ENCODE results near the gene ZCCHC7.
"Not testable (repeated sequence)": the region's sequence is repeated elsewhere in the genome, so short reads cannot be mapped to it uniquely, and the experiment has no call there.

Gene ZCCHC7

DNA sequence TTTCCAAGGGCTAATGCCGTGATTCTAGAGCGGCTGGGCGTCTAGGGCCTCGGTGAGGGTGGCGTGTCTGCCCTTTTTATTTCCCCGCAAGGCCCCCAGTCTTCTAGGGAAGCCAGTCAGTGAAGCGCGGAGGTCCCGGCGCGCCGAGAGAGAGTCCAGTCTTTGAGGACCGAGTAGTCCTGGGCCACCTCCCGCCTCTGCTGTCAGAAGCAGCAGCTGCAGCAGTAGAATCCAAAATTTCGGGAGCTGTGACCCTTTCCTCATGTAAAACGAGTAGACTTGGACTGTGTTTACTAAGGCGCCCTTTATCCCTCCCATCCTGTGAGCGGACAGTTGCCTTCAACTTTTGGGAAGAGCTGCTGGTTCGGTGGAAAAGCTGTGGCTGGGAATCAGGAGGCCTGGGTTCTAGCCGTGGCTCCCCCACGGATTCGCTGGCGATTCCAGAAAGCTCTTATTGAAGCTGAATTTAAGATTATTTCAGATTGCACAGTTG lies 515 bp downstream of the ZCCHC7 start:
- DNase-seq (ENCODE audit: low spot score), result peak; percentile 18

DNA sequence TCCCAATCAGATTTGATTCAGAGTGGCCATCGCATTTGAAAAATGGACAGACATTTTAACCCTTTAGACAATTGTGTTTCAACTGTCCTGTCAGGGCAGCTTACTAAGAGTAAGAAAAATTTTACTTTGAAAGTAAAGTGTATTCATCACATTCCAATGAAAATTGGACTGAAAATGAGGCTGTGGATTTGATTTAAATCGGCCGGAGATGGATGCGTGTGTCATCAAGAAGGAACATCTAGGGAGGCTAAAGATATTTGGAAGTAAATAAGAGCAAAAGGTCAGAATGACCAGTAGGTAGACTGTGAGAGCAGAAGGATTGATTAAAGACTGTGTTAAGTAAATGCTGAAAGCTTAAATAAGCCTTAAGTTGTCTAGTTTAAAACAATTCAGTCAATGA lies 1.5 kb downstream of the ZCCHC7 start:
- no peak for DNase-seq (ENCODE audit: low spot score)

DNA sequence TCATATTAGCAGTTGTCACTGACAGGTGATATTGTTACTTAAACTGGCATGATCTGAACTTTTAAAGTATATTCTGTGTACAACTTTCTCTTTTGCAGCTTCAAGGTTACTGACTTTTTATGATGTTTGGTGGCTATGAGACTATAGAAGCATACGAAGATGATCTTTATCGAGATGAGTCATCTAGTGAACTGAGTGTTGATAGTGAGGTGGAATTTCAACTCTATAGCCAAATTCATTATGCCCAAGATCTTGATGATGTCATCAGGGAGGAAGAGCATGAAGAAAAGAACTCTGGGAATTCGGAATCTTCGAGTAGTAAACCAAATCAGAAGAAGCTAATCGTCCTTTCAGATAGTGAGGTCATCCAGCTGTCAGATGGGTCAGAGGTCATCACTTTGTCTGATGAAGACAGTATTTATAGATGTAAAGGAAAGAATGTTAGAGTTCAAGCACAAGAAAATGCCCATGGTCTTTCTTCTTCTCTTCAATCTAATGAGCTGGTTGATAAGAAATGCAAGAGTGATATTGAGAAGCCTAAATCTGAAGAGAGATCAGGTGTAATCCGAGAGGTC lies 5.9 kb downstream of the ZCCHC7 start:
- DNase-seq (ENCODE audit: low spot score), result no peak

DNA sequence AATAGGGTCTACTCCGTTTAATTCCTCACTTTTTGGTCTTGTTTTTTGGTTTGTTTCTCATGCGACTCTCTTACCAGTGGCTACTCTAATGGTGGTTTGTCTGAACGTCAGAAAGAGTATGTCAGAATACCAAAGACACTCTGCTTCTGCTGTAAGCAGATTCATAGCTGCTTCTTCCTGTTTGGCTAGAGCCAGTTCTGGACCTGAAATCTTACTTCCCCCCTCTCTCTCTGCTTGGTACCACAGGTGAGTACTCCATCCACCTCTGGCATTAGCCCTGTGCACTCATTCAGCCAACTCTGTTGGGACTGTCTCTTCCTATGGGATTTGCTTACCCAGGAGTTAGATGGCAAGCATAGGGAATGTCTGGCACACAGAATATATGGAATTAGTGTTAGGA lies 6.6 kb downstream of the ZCCHC7 start:
- DNase-seq (ENCODE audit: low spot score), result no peak

DNA sequence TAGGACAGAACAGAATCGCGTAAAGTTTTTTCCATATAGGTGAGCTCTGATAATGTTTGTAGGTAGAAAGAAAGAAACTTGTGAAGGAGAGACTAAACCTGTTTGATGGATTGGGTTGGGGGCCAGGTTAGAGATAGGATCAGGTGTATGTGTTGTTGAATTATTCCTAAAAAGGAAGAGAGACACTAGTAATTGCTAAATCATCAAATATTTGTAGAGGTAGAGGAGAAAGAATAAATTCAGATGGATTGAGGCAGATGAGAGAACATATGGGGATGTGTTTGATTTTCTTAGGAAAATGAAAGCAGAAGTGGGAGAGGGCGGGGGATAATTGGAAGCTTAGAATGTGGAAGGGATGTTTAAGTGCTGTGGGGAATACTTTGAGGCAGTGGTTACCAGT lies 7.7 kb downstream of the ZCCHC7 start:
- no peak for DNase-seq (ENCODE audit: low spot score)

DNA sequence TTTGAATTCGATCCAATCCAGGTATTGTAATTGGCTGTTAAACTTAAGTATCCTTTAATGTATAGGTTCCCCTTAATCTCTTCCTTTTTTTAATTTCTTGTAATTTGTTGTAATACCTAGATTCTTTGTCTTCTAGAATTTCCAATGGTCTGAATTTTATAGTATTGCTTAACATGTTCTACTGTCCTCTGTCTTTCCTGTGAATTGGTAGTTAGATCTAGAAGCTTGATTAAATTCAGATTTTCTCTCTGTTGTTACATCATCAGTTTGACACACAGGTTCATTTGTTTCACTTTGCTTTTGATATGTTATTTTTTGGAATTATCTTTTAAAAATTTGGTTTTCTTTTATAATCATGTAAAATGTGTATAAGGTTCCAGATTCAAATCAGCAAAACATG lies 13.8 kb downstream of the ZCCHC7 start:
- no peak for DNase-seq (ENCODE audit: low spot score)

DNA sequence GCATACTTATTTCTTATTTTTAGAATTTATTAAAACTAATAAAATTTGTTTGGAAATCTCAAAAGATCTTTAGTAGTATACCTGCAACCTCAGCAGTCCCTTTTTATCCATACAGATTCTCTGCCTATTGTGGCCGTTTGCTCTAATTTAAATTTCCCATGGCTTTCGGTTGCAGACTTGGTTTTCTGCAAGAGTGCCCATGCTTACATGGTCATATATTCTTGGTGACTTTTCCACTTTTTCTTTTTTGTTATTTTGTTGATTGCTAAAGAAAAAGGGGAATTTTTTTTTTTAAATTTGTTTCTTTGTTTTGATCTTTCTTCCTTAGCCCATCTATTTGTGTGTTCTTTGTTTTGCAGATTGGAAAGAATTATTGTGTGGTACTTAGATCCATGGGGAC lies 20.6 kb downstream of the ZCCHC7 start:
- no peak for DNase-seq (ENCODE audit: low spot score)

DNA sequence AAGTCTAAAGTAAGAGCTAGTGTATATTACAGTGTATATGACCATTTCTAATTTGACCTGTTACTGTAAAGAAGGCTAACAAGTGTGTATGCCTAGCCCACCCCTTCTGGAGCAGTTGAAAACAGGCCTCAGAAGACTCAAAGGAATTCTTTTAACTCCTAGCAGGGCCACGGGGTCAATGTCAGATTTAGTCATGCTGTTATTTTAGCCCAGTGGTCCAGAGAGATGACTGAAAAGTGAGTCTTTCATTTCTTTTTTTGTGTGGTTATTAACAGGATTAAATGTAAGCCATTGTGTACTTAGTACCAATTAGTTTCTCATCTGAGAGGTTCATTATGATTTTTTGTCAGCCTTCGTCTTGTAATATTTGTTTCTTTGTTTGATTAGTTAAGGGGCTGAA lies 24.4 kb downstream of the ZCCHC7 start:
- no peak for DNase-seq (ENCODE audit: low spot score)

DNA sequence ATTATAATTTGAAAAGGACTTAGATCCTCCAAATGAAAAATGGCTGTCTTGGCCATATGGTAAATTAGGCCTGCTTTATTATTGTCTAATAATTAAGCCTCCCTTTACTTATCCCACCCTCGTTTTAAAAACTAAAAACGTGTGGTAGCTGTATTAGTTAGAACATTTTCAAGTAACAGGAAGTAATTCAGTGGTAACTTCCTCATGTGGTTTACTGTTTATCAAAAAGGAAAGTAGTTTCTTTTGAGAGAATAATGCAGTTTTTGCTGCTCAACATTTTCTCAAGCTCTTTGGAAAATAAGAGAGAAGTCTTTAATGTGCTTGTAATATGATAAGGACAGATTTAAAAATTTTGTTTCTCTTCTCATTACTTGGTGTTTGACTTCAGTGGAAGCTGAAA lies 26.0 kb downstream of the ZCCHC7 start:
- no peak for DNase-seq (ENCODE audit: low spot score)

DNA sequence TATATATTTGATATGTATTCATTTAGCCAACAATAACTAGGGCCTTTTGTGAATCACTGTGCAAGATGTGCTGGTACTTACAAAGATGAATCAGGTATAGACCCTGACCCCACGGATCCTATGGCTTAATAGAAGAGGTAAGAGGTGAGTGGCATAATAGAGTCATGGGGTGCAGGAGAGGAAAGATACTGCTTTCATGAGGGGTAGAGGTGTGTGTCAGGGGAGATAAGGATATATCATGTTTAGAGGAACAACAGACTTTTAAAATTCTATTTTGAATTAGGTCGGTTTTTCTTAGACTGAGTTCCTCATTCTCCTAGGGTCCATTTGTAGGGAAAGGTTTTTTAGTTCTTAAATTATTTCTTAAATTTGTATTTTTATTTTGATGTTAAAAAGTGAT lies 27.8 kb downstream of the ZCCHC7 start:
- DNase-seq (ENCODE audit: low spot score), result no peak

DNA sequence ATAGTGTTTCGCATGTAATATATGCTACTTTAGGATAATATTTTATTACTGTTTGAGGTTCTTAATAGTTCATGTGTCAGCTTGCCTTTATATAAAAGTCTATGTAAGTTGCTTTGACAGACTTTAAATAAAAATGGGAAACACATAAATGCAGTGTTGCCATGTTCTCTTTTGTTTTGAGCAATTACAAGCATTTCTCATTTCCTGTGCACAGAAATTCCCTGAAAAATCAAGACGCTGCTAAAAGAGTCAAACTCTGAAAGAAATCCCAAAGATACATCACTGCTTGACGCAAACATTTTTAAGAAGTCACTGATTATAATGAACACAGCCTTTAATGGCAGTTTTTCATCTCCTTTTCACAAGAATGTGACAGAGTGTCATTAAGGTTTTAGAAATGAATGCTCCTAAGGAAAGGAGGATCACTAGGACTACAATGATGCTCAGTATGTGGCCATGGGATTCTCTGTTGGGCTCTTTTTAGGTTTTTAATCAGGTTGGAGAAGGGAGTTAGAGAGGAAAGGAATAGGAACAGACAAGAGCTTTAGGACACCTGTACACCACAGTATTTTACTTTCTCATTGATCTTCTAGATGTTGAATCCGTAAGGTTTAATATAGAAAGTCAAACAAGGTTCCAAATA lies 29.4 kb downstream of the ZCCHC7 start:
- DNase-seq (ENCODE audit: low spot score), result no peak

DNA sequence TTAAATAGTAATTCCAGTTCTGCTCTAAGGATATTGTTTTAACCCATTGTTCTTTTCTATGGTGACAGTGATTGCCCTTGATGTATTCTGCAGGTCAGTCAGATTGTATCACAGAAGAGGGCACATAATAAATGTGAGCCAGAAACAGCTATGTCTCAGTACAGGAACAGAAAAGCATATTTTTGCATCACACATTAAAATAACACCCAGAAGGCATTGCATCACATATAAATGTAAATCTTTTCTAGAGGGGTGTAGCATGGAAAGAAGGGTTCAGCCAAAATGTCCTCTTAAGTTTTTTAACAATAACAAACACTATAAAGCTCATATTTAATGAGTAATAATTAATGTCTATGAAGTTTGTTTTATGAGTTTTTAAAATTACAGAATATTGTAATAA lies 30.0 kb downstream of the ZCCHC7 start:
- DNase-seq (ENCODE audit: low spot score), result no peak

DNA sequence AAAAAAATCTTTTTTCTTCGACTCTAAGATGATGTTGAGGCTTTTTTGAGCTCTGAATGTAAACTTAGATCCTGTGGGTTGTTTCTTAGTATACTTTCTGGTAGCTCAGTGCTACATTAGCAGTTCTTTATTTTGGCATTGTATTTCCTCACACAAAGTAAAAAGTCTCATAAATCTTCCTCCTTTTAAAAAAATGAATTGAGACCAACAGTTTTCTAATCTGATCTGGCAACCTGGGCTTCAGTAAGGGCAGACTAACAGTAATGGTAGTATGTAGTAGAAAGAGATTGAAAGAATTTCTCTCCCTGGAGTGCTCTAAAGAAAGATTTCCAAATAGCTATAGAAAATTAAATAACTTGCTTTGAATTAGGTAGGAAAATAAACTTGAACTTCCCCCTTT lies 31.4 kb downstream of the ZCCHC7 start:
- no peak for DNase-seq (ENCODE audit: low spot score)

DNA sequence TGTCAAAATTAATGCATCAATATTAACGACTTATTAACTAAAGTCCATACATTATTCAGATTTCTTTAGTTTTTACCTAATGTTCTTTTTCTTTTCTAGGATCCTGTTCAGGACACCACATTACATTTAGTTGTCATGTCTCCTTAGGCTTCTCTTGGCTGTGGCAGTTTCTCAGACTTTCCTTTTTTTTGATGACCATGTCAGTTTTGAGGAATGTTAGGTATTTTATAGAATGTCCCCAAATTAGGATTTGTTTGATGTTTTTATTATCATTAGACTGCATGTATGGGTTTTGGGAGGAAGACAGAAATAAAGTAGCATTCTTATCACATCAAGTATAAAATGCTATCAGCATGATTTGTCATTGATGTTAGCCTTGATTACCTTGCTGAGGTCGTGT lies 32.0 kb downstream of the ZCCHC7 start:
- DNase-seq (ENCODE audit: low spot score), result no peak

DNA sequence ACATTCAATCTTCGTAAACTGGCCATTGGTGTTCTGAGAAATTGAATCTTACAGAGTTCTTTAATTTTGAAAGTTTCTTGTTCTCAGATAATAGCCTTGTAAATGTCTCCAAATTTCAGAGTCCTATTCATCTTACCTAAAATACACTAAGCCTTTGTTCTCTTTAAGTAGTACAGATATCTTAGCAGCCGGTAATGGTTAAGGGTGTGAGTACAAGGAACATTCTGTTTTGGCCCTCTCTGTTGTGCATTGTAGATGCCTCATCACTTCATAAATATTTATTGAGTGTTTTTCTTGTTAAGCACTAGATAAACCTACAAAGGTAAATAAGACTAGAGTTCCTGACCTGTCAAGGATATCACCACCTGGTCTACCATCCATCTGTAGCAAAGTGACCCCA lies 35.2 kb downstream of the ZCCHC7 start:
- DNase-seq (ENCODE audit: low spot score), result no peak

DNA sequence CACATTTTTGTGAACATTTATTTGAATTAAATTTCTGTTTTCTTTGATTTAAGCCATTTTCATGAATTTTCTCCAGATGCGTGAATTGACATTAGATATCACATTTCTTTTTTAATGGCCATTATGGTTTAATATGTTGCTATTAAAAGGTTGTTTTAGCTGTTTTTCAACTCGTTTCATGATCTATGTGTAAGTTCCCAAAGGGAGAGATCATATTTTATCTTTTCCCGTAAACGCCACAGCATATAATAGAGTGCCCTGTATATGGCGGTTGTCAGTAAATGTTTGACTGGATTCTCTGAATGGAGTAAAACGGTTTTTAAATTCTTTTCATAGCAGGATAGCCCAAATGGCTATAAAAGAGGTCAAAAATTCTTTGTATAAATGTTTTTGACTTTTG lies 35.8 kb downstream of the ZCCHC7 start:
- no peak for DNase-seq (ENCODE audit: low spot score)

DNA sequence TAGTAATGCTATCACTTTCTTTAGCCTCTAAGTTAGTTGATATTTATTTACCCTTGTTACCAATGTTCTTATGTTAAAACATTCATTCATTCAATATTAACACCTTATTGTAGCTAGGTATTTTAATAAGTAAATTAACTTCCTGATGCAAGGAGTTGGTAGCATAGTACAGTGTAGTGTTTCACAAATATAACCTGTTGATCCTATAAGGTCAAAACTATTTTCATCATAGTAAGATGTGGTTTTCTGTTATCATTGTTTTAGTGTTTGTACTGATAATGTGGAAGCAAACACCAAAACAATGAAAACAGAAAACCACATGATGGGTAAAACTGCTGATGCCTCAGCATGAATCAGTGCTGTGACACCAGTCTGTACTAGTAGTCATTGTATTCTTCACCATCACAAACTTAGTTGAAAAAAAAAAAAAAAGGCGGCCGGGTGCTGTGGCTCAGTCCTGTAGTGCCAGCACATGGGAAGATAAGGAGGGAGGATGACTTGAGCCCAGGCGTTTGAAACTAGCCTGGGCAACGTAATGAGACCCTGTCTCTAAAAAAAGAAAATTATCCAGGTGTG lies 36.5 kb downstream of the ZCCHC7 start:
- no peak for DNase-seq (ENCODE audit: low spot score)

DNA sequence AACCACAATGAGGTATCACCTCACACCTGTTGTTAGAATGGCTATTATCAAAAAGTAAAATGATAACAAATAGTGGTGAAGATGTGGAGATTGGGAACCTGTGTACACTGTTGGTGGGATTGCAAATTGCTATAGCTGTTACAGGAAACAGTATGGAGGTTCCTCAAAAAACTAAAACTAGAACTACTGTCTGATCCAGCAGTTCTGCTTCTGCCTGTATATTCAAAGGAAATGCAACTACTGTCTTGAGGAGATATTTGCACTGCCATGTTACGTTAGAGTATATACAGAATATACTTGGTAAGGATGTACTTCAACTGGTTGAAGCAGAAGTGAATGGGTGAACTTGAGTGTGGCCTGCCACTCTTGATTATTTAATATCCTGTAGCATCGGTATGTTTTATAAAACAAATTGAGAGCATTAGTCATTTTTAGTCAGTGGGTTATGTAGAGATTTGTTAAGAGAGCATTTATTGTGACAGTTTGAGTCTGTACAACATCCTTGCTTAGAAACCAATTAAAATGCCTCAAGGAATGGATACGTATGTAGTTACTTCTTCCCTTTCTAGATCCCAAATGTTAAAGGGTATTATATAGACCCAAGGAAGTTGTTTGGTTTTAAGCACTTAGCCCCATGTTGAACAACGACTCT lies 37.5 kb downstream of the ZCCHC7 start:
- DNase-seq (ENCODE audit: low spot score), result no peak

DNA sequence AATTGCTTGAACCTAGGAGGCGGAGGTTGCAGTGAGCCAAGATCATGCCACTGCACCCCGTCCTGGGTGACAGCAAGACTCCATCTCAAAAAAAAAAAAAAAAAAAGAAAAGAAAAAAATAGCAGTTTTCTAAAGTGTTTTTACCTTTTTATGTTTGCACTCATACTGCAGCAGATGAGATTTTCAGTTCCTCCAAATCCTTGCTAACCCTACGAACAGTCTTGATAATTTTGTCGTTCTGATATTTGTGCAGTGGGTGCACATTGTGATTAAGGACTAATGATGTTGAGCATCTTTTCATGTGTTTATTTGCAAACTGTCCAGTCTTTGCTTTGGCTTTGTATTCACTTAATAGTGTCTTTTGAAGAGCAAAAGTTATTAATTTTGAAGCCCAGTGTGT lies 42.9 kb downstream of the ZCCHC7 start:
- DNase-seq (ENCODE audit: low spot score), result no peak

DNA sequence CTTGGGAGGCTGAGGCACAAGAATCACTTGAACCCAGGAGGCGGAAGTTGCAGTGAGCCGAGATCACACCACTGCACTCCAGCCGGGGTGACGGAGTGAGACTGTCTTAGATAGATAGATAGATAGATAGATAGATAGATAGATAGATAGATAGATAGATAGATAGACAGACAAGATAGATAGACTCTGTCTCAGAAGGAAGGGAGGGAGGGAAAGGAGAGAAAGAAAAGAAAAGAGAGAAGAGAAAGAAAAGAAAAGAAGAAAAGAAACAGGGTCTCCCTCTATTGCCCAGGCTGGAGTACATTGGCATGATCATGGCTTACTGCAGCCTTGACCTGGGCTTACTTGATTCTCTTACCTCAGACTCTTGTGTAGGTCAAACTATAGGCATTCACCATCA lies 44.0 kb downstream of the ZCCHC7 start:
- not testable (repeated sequence) for DNase-seq (ENCODE audit: low spot score)

DNA sequence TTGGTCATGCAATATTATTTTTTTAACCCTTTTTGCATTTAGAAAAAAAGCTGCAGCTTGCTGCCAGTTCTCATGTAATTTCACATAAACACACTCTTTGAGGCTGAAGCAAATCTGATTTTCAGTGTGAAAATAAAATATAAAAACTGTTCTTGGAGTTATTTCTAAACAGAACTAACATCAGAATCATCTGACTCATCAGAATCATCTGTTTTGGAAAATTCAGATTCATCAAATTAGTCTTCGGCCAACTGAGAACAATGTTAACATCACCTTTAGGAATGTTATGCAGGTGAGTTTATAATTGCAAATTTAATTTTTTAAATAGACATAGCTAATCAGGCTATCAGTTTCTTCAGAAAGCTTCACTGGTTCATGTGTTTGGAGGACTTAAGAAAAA lies 45.3 kb downstream of the ZCCHC7 start:
- DNase-seq (ENCODE audit: low spot score), result no peak

DNA sequence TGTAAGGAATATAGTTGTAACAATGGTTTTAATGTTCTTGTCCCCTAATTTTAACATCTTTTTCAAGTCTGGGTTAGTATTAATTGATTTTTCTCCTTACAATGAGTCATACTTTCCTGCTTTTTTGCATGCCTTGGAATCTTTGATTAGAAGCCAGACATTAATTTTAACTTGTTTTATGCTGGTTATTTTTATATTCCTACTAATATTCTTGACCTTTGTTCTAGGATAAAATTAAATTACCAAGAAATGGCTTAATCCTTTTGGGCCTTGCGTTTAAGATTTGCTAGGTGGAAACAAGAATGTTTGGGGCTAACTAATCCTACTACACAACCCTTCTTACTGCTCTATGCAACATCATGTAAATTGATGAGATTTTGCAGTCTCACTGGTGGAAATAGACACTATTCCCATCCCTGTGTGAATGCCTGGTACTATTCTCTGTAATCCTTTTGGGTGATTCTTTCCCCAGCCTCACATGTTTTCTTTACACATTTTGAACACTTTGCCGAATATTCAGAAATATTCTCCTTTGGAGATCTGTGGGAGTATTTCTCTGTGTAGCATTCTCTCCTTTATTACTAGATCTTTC lies 47.2 kb downstream of the ZCCHC7 start:
- no peak for DNase-seq (ENCODE audit: low spot score)

DNA sequence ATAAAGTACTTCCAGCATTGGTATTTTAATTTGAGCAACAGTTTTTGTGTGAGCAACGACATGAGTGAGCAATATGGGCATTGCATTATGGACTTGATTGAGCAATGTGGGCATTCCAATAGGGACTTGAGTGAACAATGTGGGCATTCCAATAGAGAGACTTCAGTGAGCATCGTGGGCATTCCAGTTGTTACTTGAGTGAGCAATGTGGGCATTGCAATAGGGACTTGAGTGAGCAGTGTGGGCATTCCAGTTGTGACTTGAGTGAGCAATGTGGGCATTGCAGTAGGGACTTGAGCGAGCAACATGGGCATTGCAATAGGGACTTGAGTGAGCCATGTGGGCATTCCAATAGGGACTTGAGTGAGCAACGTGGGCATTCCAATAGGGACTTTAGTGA lies 52.2 kb downstream of the ZCCHC7 start:
- DNase-seq (ENCODE audit: low spot score), result no peak
